OCI-LY3 (cell line): ENCODE results near the gene POLR3B.
"Not testable (repeated sequence)": the region's sequence is repeated elsewhere in the genome, so short reads cannot be mapped to it uniquely, and the experiment has no call there.

Source experiments
- H2AFZ ChIP-seq: fragments of 200-600, 300-600 bp; shearing (Covaris generic); 2 replicates; pipeline ENCODE4 v1.6.0; 2014; ENCODE audit warnings: antibody characterized with exemption, low read depth, low read length
- H3K27ac ChIP-seq: fragments of 200-600, 300-600 bp; sonication (generic); 2 replicates; pipeline ENCODE4 v1.5.1; 2014; ENCODE audit warnings: mild to moderate bottlenecking, low read length, moderate library complexity, mixed read lengths
- H3K27me3 ChIP-seq: fragments of 200-600, 300-600 bp; sonication (generic); 2 replicates; pipeline ENCODE4 v1.6.1; 2014; ENCODE audit warnings: low read depth, low read length, mixed read lengths
- H3K36me3 ChIP-seq: fragments of 200-600, 300-600 bp; sonication (generic); replicated peaks from 2 replicates; pipeline ENCODE3; 2014; ENCODE audit warnings: low read depth, low read length, mixed read lengths
- H3K4me1 ChIP-seq: fragments of 300-600, 200-600 bp; sonication (generic); 2 replicates; pipeline ENCODE4 v1.6.1; 2014; ENCODE audit warnings: low read length, mixed read lengths
- H3K4me2 ChIP-seq: fragments of 200-600, 300-600 bp; sonication (generic); 2 replicates; pipeline ENCODE4 v1.6.1; 2014; ENCODE audit warnings: low read length, mixed read lengths
- H3K4me3 ChIP-seq: fragments of 300-600, 200-600 bp; sonication (generic); 2 replicates; pipeline ENCODE4 v1.5.1; 2014; ENCODE audit warnings: antibody characterized with exemption, mild to moderate bottlenecking, low read length, moderate library complexity
- H3K79me2 ChIP-seq: fragments of 300-600, 200-600 bp; shearing (Covaris generic); 2 replicates; pipeline ENCODE4 v1.6.1; 2014; ENCODE audit warnings: mild to moderate bottlenecking, low read length, mixed read lengths
- H3K9ac ChIP-seq: fragments of 300-600, 200-600 bp; shearing (Covaris generic); 2 replicates; pipeline ENCODE4 v1.6.0; 2014; ENCODE audit warnings: mild to moderate bottlenecking, low read length, moderate library complexity
- H3K9me3 ChIP-seq: fragments of 200-600, 300-600 bp; shearing (Covaris generic); 2 replicates; pipeline ENCODE4 v1.6.1; 2014; ENCODE audit warnings: low read length, mixed read lengths; ENCODE audit not compliant: insufficient read depth
- H4K20me1 ChIP-seq: fragments of 200-600, 300-600 bp; sonication (generic); 2 replicates; pipeline ENCODE4 v1.6.1; 2016; ENCODE audit warnings: low read length, mixed read lengths; ENCODE audit not compliant: insufficient read depth
- EZH2phosphoT487 ChIP-seq: fragments of 200-600 bp; shearing (Covaris generic); IDR thresholded peaks from 2 replicates; pipeline ENCODE4 v1.6.1; 2018; ENCODE audit warnings: antibody characterized with exemption, mixed run types, low read depth
- TF ChIP-seq, protein P1 (sequence below): fragments of 200-600, 300-600 bp; sonication (generic); IDR thresholded peaks from 2 replicates; pipeline ENCODE4 v1.5.1; 2014; ENCODE audit warnings: antibody characterized with exemption, low read length, low read depth

POLR3B gene

GRCh38 chr12:106378788-106379187 is 21.2 kb downstream of the POLR3B start:
- Histone ChIP-seq H3K36me3 (peaks cover 23% of the 10 kb centered on the region), H2AFZ (no peak overlapping the region)

GRCh38 chr12:106380954-106381353 is 23.4 kb downstream of the POLR3B start:
- H3K27me3 ChIP-seq, result no peaks in the 10 kb centered on the region
- TF ChIP-seq, protein P1, sequence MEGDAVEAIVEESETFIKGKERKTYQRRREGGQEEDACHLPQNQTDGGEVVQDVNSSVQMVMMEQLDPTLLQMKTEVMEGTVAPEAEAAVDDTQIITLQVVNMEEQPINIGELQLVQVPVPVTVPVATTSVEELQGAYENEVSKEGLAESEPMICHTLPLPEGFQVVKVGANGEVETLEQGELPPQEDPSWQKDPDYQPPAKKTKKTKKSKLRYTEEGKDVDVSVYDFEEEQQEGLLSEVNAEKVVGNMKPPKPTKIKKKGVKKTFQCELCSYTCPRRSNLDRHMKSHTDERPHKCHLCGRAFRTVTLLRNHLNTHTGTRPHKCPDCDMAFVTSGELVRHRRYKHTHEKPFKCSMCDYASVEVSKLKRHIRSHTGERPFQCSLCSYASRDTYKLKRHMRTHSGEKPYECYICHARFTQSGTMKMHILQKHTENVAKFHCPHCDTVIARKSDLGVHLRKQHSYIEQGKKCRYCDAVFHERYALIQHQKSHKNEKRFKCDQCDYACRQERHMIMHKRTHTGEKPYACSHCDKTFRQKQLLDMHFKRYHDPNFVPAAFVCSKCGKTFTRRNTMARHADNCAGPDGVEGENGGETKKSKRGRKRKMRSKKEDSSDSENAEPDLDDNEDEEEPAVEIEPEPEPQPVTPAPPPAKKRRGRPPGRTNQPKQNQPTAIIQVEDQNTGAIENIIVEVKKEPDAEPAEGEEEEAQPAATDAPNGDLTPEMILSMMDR, result no peak
- TF ChIP-seq EZH2phosphoT487, result no peak
- H3K4me1 ChIP-seq, result no peaks in the 10 kb centered on the region
- H3K9me3 ChIP-seq, result no peaks in the 10 kb centered on the region; the same call in 1 of the 2 replicates
- no peak overlapping the region for H3K9ac ChIP-seq
- no peak overlapping the region for H3K27ac ChIP-seq
- no peak overlapping the region for H2AFZ ChIP-seq
- peaks cover 23% of the 10 kb centered on the region for H3K36me3 ChIP-seq
- H3K79me2 ChIP-seq, result no peaks in the 10 kb centered on the region
- no peak overlapping the region for H3K4me2 ChIP-seq
- no peak overlapping the region for H3K4me3 ChIP-seq
- no peaks in the 10 kb centered on the region for H4K20me1 ChIP-seq

More at GRCh38 chr12:106378788-106379187, 21.2 kb downstream of the POLR3B start:
- no peaks in the 10 kb centered on the region for H4K20me1 ChIP-seq
- H3K4me2 ChIP-seq, result no peak overlapping the region
- no peak for TF ChIP-seq EZH2phosphoT487
- TF ChIP-seq, protein P1, result no peak
- H3K9me3 ChIP-seq, result no peaks in the 10 kb centered on the region; the same call in 1 of the 2 replicates
- no peak overlapping the region for H3K4me3 ChIP-seq
- H3K27me3 ChIP-seq, result no peaks in the 10 kb centered on the region
- H3K79me2 ChIP-seq, result no peaks in the 10 kb centered on the region
- H3K9ac ChIP-seq, result no peak overlapping the region
- H3K27ac ChIP-seq, result no peak overlapping the region
- H3K4me1 ChIP-seq, result no peaks in the 10 kb centered on the region

GRCh38 chr12:106381866-106382265 is 24.3 kb downstream of the POLR3B start:
- not testable (repeated sequence) for H3K4me2 ChIP-seq, H3K4me1 ChIP-seq, H3K4me3 ChIP-seq, H3K9ac ChIP-seq, H3K9me3 ChIP-seq, H3K27me3 ChIP-seq, H4K20me1 ChIP-seq, H2AFZ ChIP-seq, H3K79me2 ChIP-seq, H3K27ac ChIP-seq
- peaks cover 23% of the 10 kb centered on the region for H3K36me3 ChIP-seq

GRCh38 chr12:106386813-106387535 is 29.4 kb downstream of the POLR3B start:
- Histone ChIP-seq H3K36me3 (peaks cover 7% of the 10 kb centered on the region), H3K9ac (no peak overlapping the region), H3K4me3 (no peak overlapping the region), H3K4me2 (no peak overlapping the region), H2AFZ (no peak overlapping the region), H3K27ac (no peak overlapping the region), H3K79me2 (no peaks in the 10 kb centered on the region), H4K20me1 (no peaks in the 10 kb centered on the region), H3K27me3 (no peaks in the 10 kb centered on the region), H3K9me3 (no peaks in the 10 kb centered on the region; the same call in 1 of the 2 replicates), H3K4me1 (no peaks in the 10 kb centered on the region)
- no peak for TF ChIP-seq EZH2phosphoT487
- TF ChIP-seq, protein P1, result no peak
